Activated naive CD8-positive, alpha-beta T cell treated with anti-CD3 and anti-CD28 coated beads for 36 hours (primary cell): ENCODE measurements around the gene PRKRIP1. TPM values are rescaled to one million over a fixed set of nuclear protein-coding genes. Genes with fewer than 3 reads are reported as not detected.
"Not testable (repeated sequence)": the region's sequence is repeated elsewhere in the genome, so short reads cannot be mapped to it uniquely, and the experiment has no call there.

ENCODE experiments used
- DNase-seq: peaks from one replicate; pipeline ENCODE4 v3.0.0; 2021
- H3K27ac Mint-ChIP-seq: one replicate; pipeline ENCODE4 v1.8.0; 2022; ENCODE audit warnings: mild to moderate bottlenecking, moderate library complexity, mixed read lengths
- H3K27me3 Mint-ChIP-seq: one replicate; pipeline ENCODE4 v1.8.0; 2022; ENCODE audit warnings: mild to moderate bottlenecking, mixed read lengths
- H3K36me3 Mint-ChIP-seq: one replicate; pipeline ENCODE4 v1.8.0; 2021; ENCODE audit warnings: mild to moderate bottlenecking, mixed read lengths
- H3K4me1 Mint-ChIP-seq: one replicate; pipeline ENCODE4 v1.8.0; 2021; ENCODE audit warnings: mixed read lengths
- H3K4me3 Mint-ChIP-seq: one replicate; pipeline ENCODE4 v1.8.0; 2022; ENCODE audit warnings: mild to moderate bottlenecking, moderate library complexity, mixed read lengths
- H3K9me3 Mint-ChIP-seq: one replicate; pipeline ENCODE4 v1.8.0; 2022; ENCODE audit warnings: mixed read lengths
- total RNA-seq, 2 experiments: library from RNA; stranded (reverse); gene quantifications; one replicate each; pipeline ENCODE4 v1.2.3, GENCODE V29; 2021

Gene PRKRIP1
- total RNA-seq, 2 experiments from 2014 or later = 25.1 to 25.2 TPM

GRCh38 chr7:102392330-102392729 is 3.8 kb upstream of the PRKRIP1 start:
- DNase-seq = no peak
- Mint-ChIP-seq H3K27ac (no peak overlapping the region), H3K9me3 (no peaks in the 10 kb centered on the region), H3K4me1 (peaks cover 12% of the 10 kb centered on the region), H3K36me3 (peaks cover 7% of the 10 kb centered on the region), H3K27me3 (no peaks in the 10 kb centered on the region), H3K4me3 (no peak overlapping the region)

- H3K4me3 Mint-ChIP-seq = no peak overlapping the region
These were observed 2.7 kb upstream of the PRKRIP1 start for GRCh38 chr7:102393467-102393866.

GRCh38 chr7:102395592-102395872 is 631 bp upstream of the PRKRIP1 start:
- DNase-seq = no peak
- peaks cover 15% of the 10 kb centered on the region for H3K4me1 Mint-ChIP-seq
- peaks cover 14% of the 10 kb centered on the region for H3K36me3 Mint-ChIP-seq
- peak overlapping the region; percentile 70 for H3K27ac Mint-ChIP-seq
- H3K9me3 Mint-ChIP-seq = no peaks in the 10 kb centered on the region
- H3K27me3 Mint-ChIP-seq = no peaks in the 10 kb centered on the region
- H3K4me3 Mint-ChIP-seq = peak overlapping the region; percentile 93

More at GRCh38 chr7:102393467-102393866, 2.7 kb upstream of the PRKRIP1 start:
- Mint-ChIP-seq H3K9me3 (no peaks in the 10 kb centered on the region), H3K27me3 (no peaks in the 10 kb centered on the region), H3K4me1 (peaks cover 15% of the 10 kb centered on the region), H3K27ac (no peak overlapping the region), H3K36me3 (peaks cover 8% of the 10 kb centered on the region)
- DNase-seq = no peak

DNA sequence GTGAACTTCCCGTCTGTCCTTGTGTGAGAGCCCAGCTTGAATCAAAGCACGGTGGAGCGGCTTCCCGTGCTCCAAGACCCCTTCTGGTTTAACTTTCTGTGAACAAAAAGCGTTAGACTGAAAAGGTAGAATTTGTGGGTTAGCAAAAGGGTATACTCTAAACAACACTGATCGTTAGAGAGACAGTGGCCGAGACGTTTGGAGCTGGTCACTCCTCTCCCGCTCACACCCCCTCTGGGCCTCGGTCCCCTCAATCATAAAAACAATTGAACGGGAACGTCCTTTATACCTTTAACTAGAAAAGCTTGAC is 502 bp downstream of the PRKRIP1 start:
- Mint-ChIP-seq H3K27me3 (no peaks in the 10 kb centered on the region), H3K27ac (peak overlapping the region; percentile 90), H3K4me3 (peak overlapping the region; percentile 93), H3K4me1 (peaks cover 15% of the 10 kb centered on the region), H3K36me3 (peaks cover 18% of the 10 kb centered on the region), H3K9me3 (no peaks in the 10 kb centered on the region)
- DNase-seq = no peak

GRCh38 chr7:102398543-102398942 is 2.4 kb downstream of the PRKRIP1 start:
- peaks cover 17% of the 10 kb centered on the region for H3K36me3 Mint-ChIP-seq

DNA sequence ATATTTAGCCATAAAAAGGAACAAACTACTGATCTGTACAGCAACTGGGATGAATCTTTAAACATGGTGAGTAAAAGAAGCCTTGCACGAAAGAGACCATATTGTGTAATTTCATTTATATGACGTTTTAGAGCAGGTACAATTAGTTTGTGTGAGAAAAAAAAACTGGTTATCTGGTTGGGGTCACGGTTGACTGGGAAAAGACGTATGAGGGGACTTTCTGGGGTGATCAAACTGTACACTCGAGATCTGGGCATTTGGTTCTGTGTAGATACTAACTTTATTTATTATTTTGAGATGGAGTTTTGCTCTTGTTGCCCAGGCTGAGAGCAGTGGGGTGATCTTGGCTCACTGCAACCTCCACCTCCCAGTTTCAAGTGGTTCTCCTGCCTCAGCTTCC is 4.2 kb downstream of the PRKRIP1 start:
- DNase-seq = no peak
- Mint-ChIP-seq H3K4me1 (peaks cover 16% of the 10 kb centered on the region), H3K9me3 (no peaks in the 10 kb centered on the region), H3K27me3 (no peaks in the 10 kb centered on the region), H3K4me3 (no peak overlapping the region), H3K27ac (no peak overlapping the region), H3K36me3 (peaks cover 18% of the 10 kb centered on the region)

More at GRCh38 chr7:102398543-102398942, 2.4 kb downstream of the PRKRIP1 start:
- Mint-ChIP-seq H3K9me3 (no peaks in the 10 kb centered on the region), H3K4me1 (peaks cover 15% of the 10 kb centered on the region), H3K27ac (no peak overlapping the region), H3K27me3 (no peaks in the 10 kb centered on the region), H3K4me3 (no peak overlapping the region)
- no peak for DNase-seq

GRCh38 chr7:102403563-102403962 is 7.4 kb downstream of the PRKRIP1 start:
- Mint-ChIP-seq H3K27me3 (no peaks in the 10 kb centered on the region), H3K27ac (no peak overlapping the region), H3K4me3 (no peak overlapping the region), H3K9me3 (no peaks in the 10 kb centered on the region), H3K36me3 (peaks cover 30% of the 10 kb centered on the region), H3K4me1 (peaks cover 7% of the 10 kb centered on the region)
- DNase-seq = no peak

DNA sequence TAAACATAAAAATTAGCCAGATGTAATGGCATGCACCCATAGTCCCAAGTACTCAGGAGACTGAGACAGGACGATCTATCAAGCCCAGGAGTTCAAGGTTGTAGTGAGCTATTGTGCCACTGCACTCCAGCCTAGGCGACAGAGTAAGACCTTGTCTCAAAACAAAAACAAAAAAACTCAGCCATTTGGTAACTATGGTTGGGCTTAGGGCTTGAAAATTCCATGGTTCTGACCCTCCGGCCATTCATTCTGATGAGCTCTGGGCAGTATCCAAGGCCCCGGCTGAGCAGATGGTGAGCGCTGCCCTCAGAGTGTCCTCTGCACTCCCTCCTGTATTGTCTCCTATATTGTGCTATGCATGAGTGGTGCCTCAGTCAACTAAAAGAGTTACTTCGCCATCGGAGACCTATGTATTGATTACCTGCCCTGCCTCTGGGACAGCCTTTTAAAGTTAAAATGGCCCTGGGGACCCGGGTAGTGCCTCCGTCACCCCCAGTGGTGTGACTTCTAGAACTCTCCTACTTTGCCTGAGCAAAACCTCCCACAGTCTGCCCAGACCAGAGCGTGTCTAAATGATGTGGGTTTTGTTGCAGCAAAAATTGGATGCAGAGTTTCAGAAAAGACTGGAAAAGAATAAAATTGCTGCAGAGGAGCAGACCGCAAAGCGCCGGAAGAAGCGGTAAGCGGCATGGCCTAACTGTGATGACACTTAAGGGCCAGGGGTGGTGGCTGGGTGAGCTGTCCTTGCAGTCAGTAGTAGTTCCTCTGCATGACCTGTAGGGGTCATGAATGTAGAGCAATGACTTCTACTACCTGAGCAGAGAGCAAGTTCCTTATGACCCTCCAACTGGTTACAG is 8.1 kb downstream of the PRKRIP1 start:
- H3K4me3 Mint-ChIP-seq = no peak overlapping the region
- peaks cover 7% of the 10 kb centered on the region for H3K4me1 Mint-ChIP-seq
- no peaks in the 10 kb centered on the region for H3K27me3 Mint-ChIP-seq
- peaks cover 33% of the 10 kb centered on the region for H3K36me3 Mint-ChIP-seq
- peak; percentile 32 for DNase-seq
- peaks cover 1% of the 10 kb centered on the region for H3K9me3 Mint-ChIP-seq
- H3K27ac Mint-ChIP-seq = no peak overlapping the region

DNA sequence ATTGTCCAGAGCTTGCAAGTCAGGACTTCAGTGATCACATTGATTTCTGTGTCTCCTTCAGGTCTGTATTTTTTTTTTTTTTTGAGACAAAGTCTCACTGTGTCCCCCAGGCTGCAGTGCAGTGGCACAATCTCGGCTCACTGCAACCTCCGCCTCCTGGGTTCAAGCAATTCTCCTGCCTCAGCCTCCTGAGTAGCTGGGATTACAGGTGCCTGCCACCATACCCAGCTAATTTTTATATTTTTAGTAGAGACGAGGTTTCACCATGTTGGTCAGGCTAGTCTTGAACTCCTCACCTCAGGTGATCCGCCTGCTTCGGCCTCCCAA is 8.7 kb downstream of the PRKRIP1 start:
- not testable (repeated sequence) for H3K27me3 Mint-ChIP-seq, H3K4me3 Mint-ChIP-seq, H3K27ac Mint-ChIP-seq, DNase-seq, H3K4me1 Mint-ChIP-seq, H3K9me3 Mint-ChIP-seq
- H3K36me3 Mint-ChIP-seq = peaks cover 36% of the 10 kb centered on the region

DNA sequence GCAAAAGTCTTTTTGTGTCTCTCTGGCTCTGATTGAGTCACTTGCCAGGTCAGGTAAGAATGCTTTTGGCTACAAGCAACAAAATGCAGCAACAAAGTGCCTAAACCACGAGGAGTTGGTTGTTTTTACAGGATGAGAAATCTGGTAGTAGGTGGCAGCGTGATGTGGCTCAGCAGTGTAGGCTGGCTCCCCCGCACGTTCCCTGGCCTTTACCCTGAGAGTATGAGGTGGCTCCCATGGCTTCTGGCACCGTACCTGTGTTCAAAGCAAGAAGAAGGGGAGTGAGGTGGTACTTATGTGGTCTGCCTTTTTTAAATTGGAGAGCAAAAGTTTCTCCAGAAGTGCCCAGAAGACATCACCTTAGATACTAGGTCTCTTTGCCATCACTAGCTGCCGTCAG is 11.7 kb downstream of the PRKRIP1 start:
- Mint-ChIP-seq H3K4me1 (peaks cover 10% of the 10 kb centered on the region), H3K4me3 (no peak overlapping the region), H3K36me3 (peaks cover 48% of the 10 kb centered on the region), H3K27ac (peak overlapping the region; percentile 12), H3K27me3 (no peaks in the 10 kb centered on the region), H3K9me3 (peaks cover 3% of the 10 kb centered on the region)
- no peak for DNase-seq

GRCh38 chr7:102408530-102408929 is 12.4 kb downstream of the PRKRIP1 start:
- Mint-ChIP-seq H3K36me3 (peaks cover 46% of the 10 kb centered on the region), H3K4me1 (peaks cover 11% of the 10 kb centered on the region)
- not testable (repeated sequence) for H3K27me3 Mint-ChIP-seq, DNase-seq, H3K9me3 Mint-ChIP-seq, H3K4me3 Mint-ChIP-seq, H3K27ac Mint-ChIP-seq

DNA sequence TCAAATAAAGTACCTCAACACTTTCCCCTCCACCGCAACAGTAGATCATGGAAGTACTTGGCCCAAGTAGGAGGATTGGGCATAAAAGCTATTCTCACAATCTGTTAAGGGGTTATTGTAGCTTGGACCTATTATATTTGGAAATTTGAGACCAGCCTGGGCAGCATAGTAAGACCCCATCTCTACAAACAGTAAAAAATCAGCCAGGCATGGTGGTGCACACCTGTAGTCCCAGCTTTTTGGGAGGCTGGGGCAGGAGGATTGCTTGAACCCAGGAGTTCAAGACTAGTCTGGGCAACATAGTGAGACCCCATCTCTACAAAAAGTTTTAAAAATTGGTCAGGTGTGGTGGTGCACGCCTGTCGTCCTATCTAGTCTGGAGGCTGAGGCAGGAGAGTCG is 13.2 kb downstream of the PRKRIP1 start:
- no peak overlapping the region for H3K4me3 Mint-ChIP-seq
- H3K9me3 Mint-ChIP-seq = peaks cover 3% of the 10 kb centered on the region
- H3K36me3 Mint-ChIP-seq = peaks cover 43% of the 10 kb centered on the region
- H3K27me3 Mint-ChIP-seq = no peaks in the 10 kb centered on the region
- no peak for DNase-seq
- H3K4me1 Mint-ChIP-seq = peaks cover 11% of the 10 kb centered on the region
- H3K27ac Mint-ChIP-seq = no peak overlapping the region

- no peaks in the 10 kb centered on the region for H3K27me3 Mint-ChIP-seq
- peaks cover 47% of the 10 kb centered on the region for H3K36me3 Mint-ChIP-seq
- H3K27ac Mint-ChIP-seq = peak overlapping the region; percentile 25
- peaks cover 15% of the 10 kb centered on the region for H3K4me1 Mint-ChIP-seq
- H3K9me3 Mint-ChIP-seq = peaks cover 3% of the 10 kb centered on the region
- no peak for DNase-seq
- H3K4me3 Mint-ChIP-seq = no peak overlapping the region
These were observed 14.0 kb downstream of the PRKRIP1 start for GRCh38 chr7:102410123-102410522.

GRCh38 chr7:102410918-102411317 is 14.8 kb downstream of the PRKRIP1 start:
- no peak overlapping the region for H3K27ac Mint-ChIP-seq
- H3K9me3 Mint-ChIP-seq = peaks cover 3% of the 10 kb centered on the region
- H3K4me1 Mint-ChIP-seq = peaks cover 23% of the 10 kb centered on the region
- H3K4me3 Mint-ChIP-seq = no peak overlapping the region
- H3K27me3 Mint-ChIP-seq = no peaks in the 10 kb centered on the region
- no peak for DNase-seq
- H3K36me3 Mint-ChIP-seq = peaks cover 55% of the 10 kb centered on the region

DNA sequence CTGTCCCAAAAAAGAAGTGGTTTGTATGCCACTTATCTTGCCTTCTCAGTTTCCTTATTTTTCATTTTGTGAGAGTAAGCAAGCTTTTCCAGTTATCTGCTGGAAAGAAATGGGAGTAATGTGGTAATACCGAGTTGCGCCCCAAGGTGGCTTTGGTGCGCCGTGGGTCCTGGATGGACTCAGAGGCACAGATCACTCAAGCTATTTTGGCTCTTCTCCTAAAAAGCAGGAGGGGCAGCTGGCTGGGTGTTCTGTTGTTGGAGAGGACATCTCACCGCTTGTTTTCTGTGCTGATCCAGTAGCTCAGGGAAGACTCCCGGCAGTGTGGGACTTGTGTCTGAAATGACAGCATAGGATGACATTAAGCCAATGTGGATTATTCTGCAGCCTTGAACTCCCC is 16.4 kb downstream of the PRKRIP1 start:
- Mint-ChIP-seq H3K27me3 (no peaks in the 10 kb centered on the region), H3K36me3 (peaks cover 63% of the 10 kb centered on the region), H3K4me3 (no peak overlapping the region), H3K27ac (no peak overlapping the region), H3K9me3 (peaks cover 3% of the 10 kb centered on the region), H3K4me1 (peaks cover 37% of the 10 kb centered on the region)
- peak; percentile 18 for DNase-seq

GRCh38 chr7:102413091-102413490 is 16.9 kb downstream of the PRKRIP1 start:
- no peak for DNase-seq
- no peak overlapping the region for H3K27ac Mint-ChIP-seq
- peaks cover 3% of the 10 kb centered on the region for H3K9me3 Mint-ChIP-seq
- H3K36me3 Mint-ChIP-seq = peaks cover 58% of the 10 kb centered on the region
- no peak overlapping the region for H3K4me3 Mint-ChIP-seq
- H3K4me1 Mint-ChIP-seq = peaks cover 34% of the 10 kb centered on the region
- H3K27me3 Mint-ChIP-seq = no peaks in the 10 kb centered on the region
